Measurements from ENCODE around the gene COQ7.

The COQ7 gene

GRCh38 chr16:19086322-19087199, 19.1 kb downstream of the COQ7 start:
- peak; percentile 52 for DNase-seq

GRCh38 chr16:19088341-19088916, 21.0 kb downstream of the COQ7 start:
- no peak for DNase-seq

DNA sequence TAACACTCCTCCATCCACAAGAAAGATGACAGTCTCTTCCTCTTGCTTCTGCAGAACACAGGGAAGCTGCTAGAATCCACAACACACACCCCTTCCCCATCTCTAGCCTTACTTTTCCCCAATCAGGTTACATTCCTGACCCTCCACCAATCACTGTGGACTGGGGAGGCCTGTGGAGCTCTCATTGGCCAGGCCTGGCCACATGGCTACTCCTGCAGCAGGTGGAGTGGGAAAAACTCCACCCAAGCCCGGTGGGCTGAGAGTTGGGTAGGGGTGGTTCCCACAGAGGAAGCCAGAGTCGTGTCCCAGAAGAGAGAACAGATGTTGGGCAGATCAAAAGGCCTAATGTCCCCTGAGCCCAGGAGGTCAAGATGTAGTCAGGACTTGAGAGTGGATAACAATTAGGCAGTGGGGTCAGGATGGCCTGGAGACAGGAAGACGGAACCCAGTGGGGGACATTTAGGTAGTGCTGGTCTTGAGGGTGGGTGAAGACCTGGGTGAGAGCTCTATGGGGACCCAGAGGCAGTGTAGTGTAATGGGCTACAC, 22.1 kb downstream of the COQ7 start:
- DNase-seq, result no peak

GRCh38 chr16:19090916-19091315, 23.5 kb downstream of the COQ7 start:
- no peak for DNase-seq

DNA sequence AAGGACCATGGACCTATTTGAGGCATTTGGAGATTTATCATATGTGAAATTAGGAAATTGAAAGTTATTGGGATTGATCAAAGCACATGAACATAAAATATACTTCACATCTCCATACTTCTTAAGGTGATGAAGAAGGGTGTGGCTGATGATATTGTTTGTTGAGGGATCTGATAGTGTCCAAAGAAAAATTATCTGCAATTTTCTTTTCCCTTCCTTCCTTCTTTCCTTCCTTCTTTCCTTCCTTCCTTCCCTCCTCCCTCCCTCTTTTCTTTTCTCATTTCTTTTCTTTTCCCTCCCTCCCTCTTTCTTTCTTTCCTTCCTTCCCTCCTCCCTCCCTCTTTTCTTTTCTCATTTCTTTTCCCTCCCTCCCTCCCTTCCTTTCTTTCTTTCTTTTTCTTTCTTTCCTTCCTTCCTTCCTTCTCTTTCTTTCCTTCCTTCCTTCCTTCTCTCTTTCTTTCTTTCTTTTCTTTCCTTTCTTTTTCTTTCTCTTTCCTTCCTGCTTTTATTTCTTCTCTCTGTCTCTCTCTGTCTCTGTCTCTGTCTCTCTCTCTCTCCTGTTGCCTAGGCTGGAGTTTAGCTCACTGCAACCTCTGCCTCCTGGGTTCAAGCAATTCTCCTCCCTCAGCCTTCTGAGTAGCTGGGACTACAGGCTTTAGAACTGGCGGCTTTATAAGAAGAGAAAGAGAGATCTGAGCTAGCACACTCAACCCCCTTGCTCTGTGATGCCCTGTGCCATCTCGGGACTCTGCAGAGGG, 25.4 kb downstream of the COQ7 start:
- DNase-seq, result no peak

- no peak for DNase-seq
Measured at GRCh38 chr16:19093631-19094541, 26.5 kb downstream of the COQ7 start.

DNA sequence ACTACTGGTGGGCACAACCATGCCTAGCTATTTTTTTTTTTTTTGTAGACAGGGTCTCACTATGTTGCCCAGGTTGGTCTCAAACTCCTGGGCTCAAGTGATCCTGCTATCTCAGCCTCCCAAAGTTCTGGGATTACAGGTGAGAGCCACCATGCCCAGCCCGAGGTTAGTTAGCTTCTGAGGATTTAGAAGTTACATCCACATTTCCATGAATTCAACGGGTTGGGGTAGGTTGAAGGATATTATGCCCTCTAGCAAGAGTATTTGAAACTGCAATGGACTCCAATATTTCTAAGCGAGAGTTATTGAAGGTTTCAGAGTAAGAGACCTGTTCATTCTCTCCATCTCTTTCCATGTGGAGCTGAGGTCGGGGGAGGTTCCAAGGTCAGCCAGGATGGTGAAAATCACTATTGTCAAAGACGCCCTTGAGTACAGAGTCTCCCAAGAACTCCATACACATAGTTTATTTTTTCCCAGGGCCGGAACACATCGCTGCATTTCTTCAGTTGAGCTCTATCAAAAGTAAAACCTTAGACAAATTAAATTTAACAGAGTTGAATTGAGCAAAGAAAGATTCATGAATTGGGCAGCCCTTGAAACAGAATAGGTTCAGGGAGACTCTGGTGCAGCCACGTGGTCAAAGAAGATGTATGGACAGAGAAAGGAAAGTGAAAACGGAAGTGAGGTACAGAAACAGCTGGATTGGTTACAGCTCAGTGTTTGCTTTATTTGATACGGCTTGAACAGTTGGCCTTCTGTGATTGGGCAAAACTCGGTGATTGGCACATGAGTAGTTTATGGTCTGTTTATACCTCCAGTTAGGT, 27.3 kb downstream of the COQ7 start:
- no peak for DNase-seq

DNA sequence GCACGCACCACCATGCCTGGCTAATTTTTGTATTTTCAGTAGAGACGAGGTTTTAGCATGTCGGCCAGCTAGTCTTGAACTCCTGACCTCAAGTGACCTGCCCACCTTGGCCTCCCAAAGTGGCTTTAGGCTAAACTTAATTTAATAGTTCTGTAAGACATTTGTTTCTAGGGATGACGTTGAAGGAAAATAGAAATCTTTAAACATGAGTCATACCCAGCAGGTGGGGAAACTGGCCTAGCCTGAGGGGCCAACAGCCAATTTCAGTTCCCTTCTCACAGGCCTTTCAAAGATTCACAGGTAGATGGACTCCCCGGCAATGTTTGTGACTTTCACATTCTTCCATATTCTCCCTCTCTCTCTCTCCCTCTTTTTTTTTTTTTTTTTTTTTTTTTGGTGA, 28.2 kb downstream of the COQ7 start:
- no peak for DNase-seq

DNA sequence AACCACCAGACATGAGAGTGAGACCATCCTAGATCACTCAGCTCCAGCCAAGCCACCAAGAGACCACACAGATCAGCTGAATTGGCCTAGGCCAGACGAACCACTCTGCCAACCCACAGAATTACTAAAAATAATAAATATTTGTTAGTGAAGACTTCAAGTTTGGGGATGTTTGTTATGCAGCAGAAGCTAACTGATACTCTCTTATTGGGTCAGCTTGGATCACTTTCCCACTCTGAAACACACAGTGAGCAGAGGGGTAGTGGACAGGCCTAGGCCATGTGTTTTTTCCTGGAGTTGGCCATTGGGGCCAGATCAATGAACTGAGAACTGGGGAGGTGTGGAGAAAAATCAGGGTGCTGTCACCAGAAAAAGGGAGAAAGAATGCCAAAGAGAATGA, 30.8 kb downstream of the COQ7 start:
- no peak for DNase-seq

GRCh38 chr16:19102187-19102872, 34.9 kb downstream of the COQ7 start:
- no peak for DNase-seq

GRCh38 chr16:19104607-19105006, 37.2 kb downstream of the COQ7 start:
- no peak for DNase-seq

- DNase-seq, result no peak
Measured at GRCh38 chr16:19105131-19105530, 37.7 kb downstream of the COQ7 start.

DNA sequence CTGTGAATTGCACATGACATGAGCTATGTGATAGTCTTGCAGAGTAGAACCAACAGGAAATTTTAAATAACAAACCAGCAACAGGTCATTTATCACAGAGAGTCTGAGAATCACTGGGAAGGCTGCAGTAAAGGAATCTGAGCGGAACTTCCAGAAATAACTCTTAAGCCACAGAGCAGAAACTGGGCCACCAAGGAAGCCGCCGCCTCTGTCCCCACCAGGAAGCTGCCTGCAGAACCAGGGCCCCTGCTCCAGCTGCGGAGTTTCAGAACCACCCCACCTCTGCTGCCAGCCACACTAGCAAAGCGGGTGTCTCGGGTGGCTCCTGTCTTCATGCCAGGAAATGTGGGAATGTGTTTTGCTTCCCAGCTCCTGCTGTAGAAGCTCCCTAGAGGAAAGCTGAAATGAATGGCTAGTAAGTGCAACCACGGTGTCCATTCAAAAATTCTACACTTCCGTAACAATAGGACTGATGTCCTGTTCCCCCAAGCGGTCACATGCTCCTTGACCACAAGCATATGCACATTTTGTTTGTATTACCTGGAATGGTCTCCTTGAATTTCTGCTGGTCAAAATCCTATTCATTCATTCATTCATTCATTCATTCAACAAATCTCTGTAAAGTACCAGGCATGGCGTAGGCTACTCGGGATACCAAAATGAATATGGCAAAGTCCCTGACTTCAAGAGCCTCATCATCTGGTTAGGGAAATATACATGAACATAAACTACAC, 38.6 kb downstream of the COQ7 start:
- no peak for DNase-seq

DNA sequence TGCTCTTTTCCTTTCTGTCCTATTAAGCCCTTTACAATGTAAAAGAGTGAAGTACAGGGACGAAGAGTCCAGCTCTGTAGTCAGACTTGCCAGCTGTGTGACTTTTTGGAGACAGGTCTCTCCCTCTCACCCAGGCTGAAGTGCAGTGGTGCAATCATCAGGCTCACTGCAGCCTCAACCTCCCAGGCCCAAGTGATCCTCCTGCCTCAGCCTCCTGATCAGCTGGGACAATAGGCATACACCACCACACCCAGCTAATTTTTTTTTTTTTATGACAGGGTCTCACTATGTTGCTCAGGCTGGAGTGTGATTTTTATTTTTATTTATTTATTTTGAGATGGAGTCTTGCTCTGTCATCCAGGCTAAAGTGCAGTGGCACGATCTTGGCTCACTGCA, 39.2 kb downstream of the COQ7 start:
- DNase-seq, result no peak

- no peak for DNase-seq
Measured at GRCh38 chr16:19108409-19109287, 41.2 kb downstream of the COQ7 start.

- DNase-seq, result no peak
Measured at GRCh38 chr16:19109288-19109664, 41.9 kb downstream of the COQ7 start.

DNA sequence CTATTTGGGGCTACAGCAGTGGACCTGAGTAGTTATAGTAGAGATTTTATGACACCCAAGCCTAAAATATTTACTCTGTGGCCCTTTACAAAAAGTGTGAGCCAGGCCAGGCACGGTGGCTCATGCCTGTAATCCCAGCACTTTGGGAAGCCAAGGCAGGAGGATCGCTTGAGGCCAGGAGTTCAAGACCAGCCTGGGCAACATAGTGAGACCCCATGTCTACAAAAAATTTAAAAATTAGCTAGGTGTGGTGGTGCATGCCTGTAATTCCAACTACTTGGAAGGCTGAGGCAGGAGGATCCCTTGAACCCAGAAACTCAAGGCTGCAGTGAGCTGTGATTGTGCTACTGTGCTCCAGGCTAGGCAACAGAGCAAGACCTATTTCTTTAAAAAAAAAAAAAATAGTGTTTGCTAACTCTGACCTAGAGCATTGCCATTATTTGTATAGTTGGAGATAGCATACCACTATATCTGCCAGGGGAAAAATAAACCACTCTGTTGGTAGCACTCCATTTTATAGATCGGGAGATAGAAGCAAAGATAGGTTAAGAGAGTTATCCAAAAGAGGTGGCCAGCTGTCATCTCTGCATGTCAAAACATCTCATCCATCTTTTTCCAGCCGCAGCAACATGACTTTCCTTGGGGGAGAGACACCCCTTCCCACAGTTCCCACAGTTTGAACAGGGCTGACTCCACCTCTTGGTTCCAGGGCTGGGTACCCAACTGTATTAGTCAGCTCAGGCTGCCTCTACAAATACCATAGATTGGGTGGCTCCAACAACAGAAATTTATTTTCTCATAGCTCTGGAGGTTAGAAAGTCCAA, 43.3 kb downstream of the COQ7 start:
- DNase-seq, result no peak

DNA sequence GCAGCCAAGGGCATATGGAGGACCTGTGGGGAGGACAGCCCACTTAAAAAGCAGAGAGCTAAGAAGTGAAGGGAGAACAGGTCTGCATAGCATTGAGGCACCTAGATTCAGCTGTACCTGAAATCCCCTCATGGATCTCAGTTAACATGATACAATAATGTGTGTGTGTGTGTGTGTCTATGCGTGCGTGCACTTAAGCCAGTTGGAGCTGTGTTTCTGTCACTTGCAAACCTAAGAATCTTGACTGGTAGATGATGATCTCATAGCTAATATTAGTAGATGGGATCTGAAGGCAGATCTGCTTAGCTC, 44.6 kb downstream of the COQ7 start:
- DNase-seq, result no peak

All from DMS79 (cell line).